T-cell (primary cell): ENCODE measurements around the gene KCNQ1OT1. TPM values are rescaled to one million over a fixed set of nuclear protein-coding genes. Genes with fewer than 3 reads are reported as not detected.
A peak's percentile ranks its signal among the peaks of the same experiment; 100 is the strongest.

Experiments used
- ATAC-seq, 4 experiments: fragments of 200-7000 bp in 3 of 4; fragments of 150-1000 bp in 1 of 4; cut with Tn5 transposase; replicated peaks in 1 of 4; 1 replicate in 3 of 4; 2 replicates in 1 of 4; pipeline ENCODE4 v1.10.0; 2021; ENCODE audit warnings: moderate library complexity in 3 of 4, mild to moderate bottlenecking in 2 of 4, moderate number of reproducible peaks in 1 of 4
- CTCF ChIA-PET, 2 donors: fragments of 300-600 bp; sonication (Branson Sonifier 250); formaldehyde crosslinking; loops; one replicate each; lab custom pipeline; 2022; ENCODE audit warnings: antibody characterized with exemption in 2 of 2; lab: Charles Lee
- POLR2A ChIA-PET, 2 donors: fragments of 300-600 bp; sonication (Branson Sonifier 250); formaldehyde crosslinking; loops; one replicate each; lab custom pipeline; 2022; ENCODE audit warnings: antibody characterized with exemption in 2 of 2; lab: Charles Lee
- DNase-seq, 35 experiments: peaks; one replicate each; pipeline versions ENCODE4 v3.0.0 to v3.0.0-alpha.2; 2013 to 2023
- H3K27ac ChIP-seq: one replicate; pipeline ENCODE4 v1.5.1; 2013; ENCODE audit warnings: low read length
- H3K27me3 ChIP-seq, 2 experiments: replicated peaks in 1 of 2; 1 replicate in 1 of 2; 2 replicates in 1 of 2; pipeline versions ENCODE4 v1.6.1 to v1.7.0; 2013; ENCODE audit warnings: low read length in 1 of 2, mixed read lengths in 1 of 2; ENCODE audit not compliant: control insufficient read depth in 2 of 2, insufficient read depth in 2 of 2; ENCODE audit errors: extremely low read depth in 1 of 2
- H3K36me3 ChIP-seq, 2 donors: 1 replicate in 1 of 2; 2 replicates in 1 of 2; pipeline versions ENCODE4 v1.6.1 to v1.7.0; 2013; ENCODE audit warnings: low read length in 1 of 2; ENCODE audit not compliant: control insufficient read depth in 2 of 2, insufficient read depth in 1 of 2; ENCODE audit errors: extremely low read depth in 1 of 2
- H3K4me1 ChIP-seq, 2 experiments: 1 replicate in 1 of 2; 2 replicates in 1 of 2; pipeline versions ENCODE4 v1.6.1 to v1.7.0; 2013; ENCODE audit warnings: low read length in 2 of 2, mixed read lengths in 1 of 2; ENCODE audit not compliant: insufficient read depth in 2 of 2, control insufficient read depth in 1 of 2; ENCODE audit errors: extremely low read depth in 1 of 2
- H3K4me3 ChIP-seq, 2 donors: 1 replicate in 1 of 2; 2 replicates in 1 of 2; pipeline versions ENCODE4 v1.5.1 to v1.7.0; 2013; ENCODE audit warnings: mild to moderate bottlenecking in 2 of 2, low read length in 1 of 2, moderate library complexity in 1 of 2; ENCODE audit not compliant: control insufficient read depth in 1 of 2; ENCODE audit errors: extremely low read depth in 1 of 2
- H3K9me3 ChIP-seq: 2 replicates; pipeline ENCODE4 v1.7.0; 2013
- H3K27ac Mint-ChIP-seq, 2 donors: one replicate each; pipeline ENCODE4 v1.8.0; 2020 to 2021; ENCODE audit warnings: mild to moderate bottlenecking in 2 of 2, mixed read lengths in 2 of 2
- H3K27me3 Mint-ChIP-seq, 2 donors: one replicate each; pipeline ENCODE4 v1.8.0; 2021 to 2022; ENCODE audit warnings: mixed read lengths in 2 of 2
- H3K36me3 Mint-ChIP-seq: one replicate; pipeline ENCODE4 v1.8.0; 2021; ENCODE audit warnings: mixed read lengths
- H3K4me1 Mint-ChIP-seq, 3 donors: one replicate each; pipeline ENCODE4 v1.8.0; 2020 to 2022; ENCODE audit warnings: mixed read lengths in 3 of 3, mild to moderate bottlenecking in 1 of 3
- H3K4me3 Mint-ChIP-seq, 3 donors: one replicate each; pipeline ENCODE4 v1.8.0; 2020 to 2022; ENCODE audit warnings: mild to moderate bottlenecking in 3 of 3, mixed read lengths in 3 of 3, moderate library complexity in 3 of 3
- H3K9me3 Mint-ChIP-seq, 3 donors: one replicate each; pipeline ENCODE4 v1.8.0; 2020 to 2022; ENCODE audit warnings: mixed read lengths in 3 of 3
- WGBS: methylation state at CpG from one replicate; pipeline ENCODE4 v1.1.5; 2013; ENCODE audit warnings: missing lambda C conversion rate; ENCODE audit not compliant: insufficient coverage; 5-methylcytosine and 5-hydroxymethylcytosine counted together
- total RNA-seq, 35 experiments: library from RNA in 6 of 35; stranded (reverse) in 6 of 35; fragments of 120-200 nt in 1 of 35; gene quantifications; one replicate each; pipeline versions ENCODE4 v1.2.1 to v1.2.4 and lab custom pipeline; 2013 to 2026

The KCNQ1OT1 gene
- total RNA-seq, 5 donors from 2014 or later (not counting 1 experiment from before 2014, with no cell fraction given): 0.30 to 0.42 (median 0.35) TPM

DNA sequence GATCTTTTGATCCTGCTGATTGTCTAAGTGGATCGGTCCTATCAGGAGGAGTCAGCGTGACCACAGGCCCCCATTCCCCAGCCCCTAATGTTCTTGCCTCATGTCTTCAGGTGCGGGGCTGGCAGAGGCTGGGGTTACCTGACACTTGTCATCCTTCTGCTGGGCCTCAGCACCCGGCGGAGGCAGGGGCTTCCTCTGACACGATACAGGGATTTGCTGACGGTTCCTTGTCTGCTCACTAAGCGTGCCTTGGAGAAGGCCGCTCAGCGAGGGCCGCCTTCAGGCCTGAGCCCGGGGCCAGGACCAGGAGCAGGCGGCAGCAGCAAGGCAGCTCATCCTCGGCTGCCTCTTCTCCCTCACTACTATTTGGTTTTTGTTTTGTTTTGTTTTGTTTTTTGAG is 45.7 kb upstream of the KCNQ1OT1 start:
- Mint-ChIP-seq H3K4me3 (no peak overlapping the region), H3K4me1 (no peaks in the 10 kb centered on the region), H3K27me3 (no peaks in the 10 kb centered on the region), H3K36me3 (peaks cover 7% of the 10 kb centered on the region), H3K27ac (no peak overlapping the region), H3K9me3 (no peaks in the 10 kb centered on the region)
- no peaks in the 10 kb centered on the region for H3K4me1 ChIP-seq
- WGBS: 97% methylated on average over 9 of the region's 14 CpGs
- CTCF ChIA-PET: no interaction called here
- POLR2A ChIA-PET: no interaction called here
- H3K9me3 ChIP-seq: no peaks in the 10 kb centered on the region
- ATAC-seq: no peak
- peaks cover 0 to 3% of the 10 kb centered on the region in 2 experiments for H3K27me3 ChIP-seq
- peak in 1 of 35 experiments; percentile 0 for DNase-seq
- no peak overlapping the region for H3K27ac ChIP-seq
- H3K36me3 ChIP-seq: no peaks in the 10 kb centered on the region
- H3K4me3 ChIP-seq: no peak overlapping the region

DNA sequence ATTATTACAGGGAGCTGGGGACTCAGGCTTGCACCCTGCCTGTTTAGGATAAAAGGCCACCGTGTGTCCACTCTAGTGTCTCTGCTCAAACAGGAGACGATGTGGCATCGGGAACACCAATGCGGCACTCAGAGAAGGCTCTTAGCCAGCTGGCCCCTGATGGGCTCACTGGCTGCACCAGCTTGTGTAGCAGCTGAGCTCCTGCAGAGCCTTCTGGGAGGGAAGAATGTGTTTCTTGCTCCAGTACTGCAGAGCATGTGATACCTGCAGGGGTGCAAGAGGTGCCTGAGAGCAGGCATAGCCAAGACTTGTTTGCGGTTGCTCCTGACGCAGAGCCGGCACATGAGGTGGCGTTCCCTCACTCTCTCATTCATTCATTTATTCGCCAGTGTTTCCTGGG is 44.4 kb upstream of the KCNQ1OT1 start:
- Histone ChIP-seq H3K27me3 (peaks cover 0 to 3% of the 10 kb centered on the region in 2 experiments), H3K4me1 (no peaks in the 10 kb centered on the region), H3K36me3 (no peaks in the 10 kb centered on the region), H3K27ac (no peak overlapping the region), H3K4me3 (no peak overlapping the region), H3K9me3 (no peaks in the 10 kb centered on the region)
- Mint-ChIP-seq H3K36me3 (peaks cover 7% of the 10 kb centered on the region), H3K4me1 (no peaks in the 10 kb centered on the region), H3K4me3 (no peak overlapping the region), H3K27me3 (no peaks in the 10 kb centered on the region), H3K9me3 (no peaks in the 10 kb centered on the region), H3K27ac (no peak overlapping the region)
- WGBS: 95% methylated on average over 7 of the region's 9 CpGs
- DNase-seq: no peak
- ChIA-PET CTCF (no interaction called here), POLR2A (no interaction called here)
- no peak for ATAC-seq

DNA sequence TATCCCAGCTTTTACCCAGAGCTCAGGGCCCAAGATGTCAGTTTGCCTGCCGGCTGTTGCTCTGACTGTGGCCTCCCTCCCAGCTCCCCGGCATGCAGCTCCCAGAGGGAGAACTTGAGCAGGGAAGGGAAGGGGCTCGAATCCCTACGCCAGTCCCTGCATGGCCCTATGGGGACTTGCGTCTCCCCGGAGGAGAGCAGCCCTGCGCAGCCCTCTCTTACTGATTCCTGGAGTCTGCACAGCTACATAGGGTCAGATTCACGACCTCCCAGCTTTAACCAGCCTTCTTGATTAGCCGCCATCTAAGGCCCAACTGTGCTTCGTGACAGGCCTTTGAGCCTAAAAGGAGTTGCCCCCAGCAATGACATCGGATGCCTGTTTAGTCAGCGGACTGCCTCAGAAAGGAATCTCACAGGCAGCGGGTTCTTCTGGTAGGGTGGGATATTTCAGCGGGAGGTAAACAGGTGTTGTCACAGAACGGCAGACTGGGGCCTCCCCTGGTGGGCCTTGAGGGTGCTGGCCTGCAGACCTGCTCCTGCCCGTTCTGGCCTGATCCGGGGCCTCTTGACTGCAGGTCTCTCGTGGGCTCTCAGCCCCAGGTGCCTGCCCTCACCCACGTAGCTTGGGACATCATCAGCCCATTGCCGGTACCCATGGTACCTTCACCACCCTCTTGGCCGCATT is 43.8 kb upstream of the KCNQ1OT1 start:
- Mint-ChIP-seq H3K9me3 (no peaks in the 10 kb centered on the region), H3K36me3 (peaks cover 7% of the 10 kb centered on the region), H3K4me3 (no peak overlapping the region), H3K4me1 (no peaks in the 10 kb centered on the region), H3K27ac (no peak overlapping the region), H3K27me3 (no peaks in the 10 kb centered on the region)
- H3K4me1 ChIP-seq: no peaks in the 10 kb centered on the region
- CTCF ChIA-PET: no interaction called here
- peaks cover 0 to 3% of the 10 kb centered on the region in 2 experiments for H3K27me3 ChIP-seq
- 84% methylated on average over 17 of the region's 21 CpGs for WGBS
- no peaks in the 10 kb centered on the region for H3K36me3 ChIP-seq
- H3K9me3 ChIP-seq: no peaks in the 10 kb centered on the region
- H3K4me3 ChIP-seq: no peak overlapping the region
- no peak overlapping the region for H3K27ac ChIP-seq
- ATAC-seq (no peak), DNase-seq (no peak)
- POLR2A ChIA-PET: no interaction called here

DNA sequence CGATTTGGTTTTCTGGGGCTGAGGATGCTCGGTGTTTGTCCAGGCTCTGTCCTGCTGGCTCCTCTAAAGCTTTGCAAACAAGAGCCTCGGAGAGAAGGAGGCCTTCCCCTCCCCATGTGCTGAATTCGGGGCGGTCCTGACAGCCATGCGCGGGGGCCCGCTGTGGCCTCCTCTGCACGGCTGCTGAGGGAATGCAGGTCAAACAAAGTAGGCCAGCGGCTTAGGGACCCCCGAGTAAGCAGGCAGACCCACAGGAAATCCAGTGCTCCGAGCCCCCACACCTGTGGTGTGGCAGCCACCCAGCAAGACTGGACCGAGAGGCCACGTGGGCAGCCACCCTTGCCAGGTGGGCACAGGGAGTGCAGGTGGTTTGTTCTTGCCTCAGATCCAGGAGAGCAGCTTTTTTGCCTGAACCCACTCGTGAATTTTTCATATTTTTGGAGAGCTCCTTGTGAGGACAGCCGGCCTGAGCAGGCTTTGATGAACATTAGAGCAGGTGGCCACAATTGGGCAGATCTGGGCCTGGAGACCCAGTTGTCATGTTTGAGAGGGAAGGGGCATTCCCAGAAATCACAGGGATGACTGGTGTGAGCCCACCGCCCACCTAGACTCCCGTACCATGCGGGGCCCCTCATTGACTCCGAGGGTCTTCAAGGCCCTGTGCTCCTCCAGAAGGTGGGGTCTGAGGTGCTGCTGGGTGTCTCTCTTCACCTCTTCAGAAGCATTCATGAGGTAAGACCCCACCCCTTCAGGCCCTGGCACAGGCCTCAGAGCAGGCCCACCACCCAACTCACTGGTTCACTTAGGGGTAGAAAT is 43.0 kb upstream of the KCNQ1OT1 start:
- H3K27ac Mint-ChIP-seq: no peak overlapping the region
- no peaks in the 10 kb centered on the region for H3K36me3 ChIP-seq
- ChIA-PET CTCF (no interaction called here), POLR2A (no interaction called here)
- no peak for ATAC-seq
- peaks cover 7% of the 10 kb centered on the region for H3K36me3 Mint-ChIP-seq
- DNase-seq: peak in 1 of 35 experiments; percentile 1
- H3K27me3 Mint-ChIP-seq: no peaks in the 10 kb centered on the region
- peaks cover 0 to 1% (median 0%) of the 10 kb centered on the region in 3 donors for H3K4me1 Mint-ChIP-seq
- no peak overlapping the region for H3K4me3 ChIP-seq
- no peaks in the 10 kb centered on the region for H3K9me3 Mint-ChIP-seq
- H3K27ac ChIP-seq: no peak overlapping the region
- no peak overlapping the region for H3K4me3 Mint-ChIP-seq
- H3K9me3 ChIP-seq: no peaks in the 10 kb centered on the region
- no peaks in the 10 kb centered on the region for H3K27me3 ChIP-seq
- WGBS: 76% methylated on average over 10 of the region's 20 CpGs
- H3K4me1 ChIP-seq: no peaks in the 10 kb centered on the region

DNA sequence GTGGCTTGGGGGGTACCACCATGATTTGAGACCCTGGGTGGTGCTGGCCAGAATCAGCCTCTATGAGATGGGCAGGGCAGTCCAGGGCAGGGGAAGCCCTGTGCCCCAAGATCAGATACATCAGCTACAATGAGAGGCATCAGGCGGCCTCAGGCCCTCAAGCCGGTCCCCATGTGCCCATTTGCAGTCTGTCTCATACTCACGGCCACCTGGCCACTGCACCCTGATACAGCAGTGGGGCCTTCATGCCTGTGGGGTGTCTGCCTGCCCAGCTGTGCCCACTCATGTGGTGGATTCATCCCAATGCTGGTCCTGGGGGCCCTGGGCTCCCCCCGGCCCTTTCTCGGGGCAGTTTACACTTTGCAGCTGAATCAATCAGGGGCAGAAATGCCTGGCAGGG is 42.4 kb upstream of the KCNQ1OT1 start:
- ATAC-seq (no peak), DNase-seq (peak in 1 of 35 experiments; percentile 2)
- no peaks in the 10 kb centered on the region for H3K9me3 Mint-ChIP-seq
- Histone ChIP-seq H3K4me1 (no peaks in the 10 kb centered on the region), H3K4me3 (no peak overlapping the region), H3K9me3 (no peaks in the 10 kb centered on the region), H3K27me3 (no peaks in the 10 kb centered on the region), H3K36me3 (no peaks in the 10 kb centered on the region), H3K27ac (no peak overlapping the region)
- no peak overlapping the region for H3K4me3 Mint-ChIP-seq
- H3K4me1 Mint-ChIP-seq: peaks cover 0 to 5% (median 0%) of the 10 kb centered on the region in 3 donors
- WGBS: 87% methylated on average over 5 of the region's 5 CpGs
- H3K27ac Mint-ChIP-seq: no peak overlapping the region
- H3K27me3 Mint-ChIP-seq: no peaks in the 10 kb centered on the region
- peaks cover 4% of the 10 kb centered on the region for H3K36me3 Mint-ChIP-seq
- ChIA-PET POLR2A (no interaction called here), CTCF (no interaction called here)

DNA sequence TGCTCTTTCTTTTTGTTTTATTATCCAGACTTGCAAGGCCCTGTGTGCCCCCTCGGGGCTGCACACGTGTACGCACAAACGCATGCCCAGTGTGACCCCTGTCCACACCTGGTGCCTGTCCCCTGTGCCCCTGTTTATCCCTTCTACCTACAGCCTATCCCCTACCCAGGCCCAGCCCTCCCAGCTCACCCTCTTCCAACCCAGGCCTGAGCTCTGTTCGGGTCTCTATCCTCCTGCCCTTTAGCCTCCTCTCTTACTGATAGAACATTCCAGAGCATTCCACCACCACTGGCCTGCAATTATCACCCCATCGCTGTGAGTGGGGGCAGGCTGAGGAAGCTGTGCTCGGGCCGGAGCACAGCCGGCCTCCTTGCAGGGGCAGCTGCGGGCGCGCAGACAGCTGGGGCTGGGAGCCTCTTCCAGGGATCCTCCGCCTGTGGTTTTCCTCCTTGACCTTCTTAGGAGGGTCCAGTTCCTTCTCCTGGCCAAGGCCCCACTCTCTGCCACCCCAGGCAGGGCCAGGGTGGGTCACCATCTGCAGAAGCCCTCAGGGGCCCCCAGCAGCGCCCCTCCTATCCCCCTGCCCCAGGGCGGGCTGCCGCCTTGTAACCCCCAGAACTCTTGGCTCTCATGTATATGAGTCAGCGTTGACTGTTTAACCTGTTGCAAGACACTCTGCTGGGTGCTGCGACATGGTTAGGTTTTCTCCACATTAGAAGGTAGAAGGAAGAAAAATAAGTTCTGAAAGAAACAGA is 41.8 kb upstream of the KCNQ1OT1 start:
- no peak for ATAC-seq
- Mint-ChIP-seq H3K27me3 (no peaks in the 10 kb centered on the region), H3K4me3 (no peak overlapping the region), H3K27ac (no peak overlapping the region), H3K4me1 (peaks cover 0 to 5% (median 0%) of the 10 kb centered on the region in 3 donors), H3K36me3 (peaks cover 4% of the 10 kb centered on the region), H3K9me3 (no peaks in the 10 kb centered on the region)
- Histone ChIP-seq H3K4me1 (no peaks in the 10 kb centered on the region), H3K36me3 (no peaks in the 10 kb centered on the region), H3K27ac (no peak overlapping the region), H3K4me3 (no peak overlapping the region), H3K9me3 (no peaks in the 10 kb centered on the region), H3K27me3 (no peaks in the 10 kb centered on the region)
- peak in 1 of 35 experiments; percentile 1 for DNase-seq
- WGBS: 80% methylated on average over 11 of the region's 18 CpGs
- ChIA-PET POLR2A (no interaction called here), CTCF (no interaction called here)
